GM18517 (cell line): ENCODE measurements around the gene FOXP2.

ENCODE experiments used
- ATAC-seq: cut with Tn5 transposase; IDR thresholded peaks from one replicate; pipeline ENCODE4 v1.9.1; 2021; ENCODE audit warnings: mild to moderate bottlenecking, moderate library complexity; ENCODE audit not compliant: unreplicated experiment

FOXP2 gene

DNA sequence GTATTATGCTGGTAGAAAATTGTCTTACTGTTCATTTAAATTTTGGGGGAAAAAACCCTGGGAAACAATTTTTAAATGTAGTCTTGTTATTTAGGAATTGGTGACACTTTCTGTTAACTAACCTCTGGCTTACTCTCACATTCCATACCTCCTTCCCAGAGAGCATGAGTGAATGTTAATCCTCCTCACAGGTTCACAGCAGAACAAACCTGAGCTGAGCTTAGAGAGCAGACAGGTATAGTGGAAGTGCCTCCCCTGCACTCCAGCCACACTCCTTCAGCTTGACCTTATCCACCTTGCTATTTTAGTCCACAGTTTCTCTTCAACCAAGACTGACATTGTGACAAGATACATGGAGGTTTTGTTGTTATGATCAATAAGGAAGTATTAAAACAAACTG lies 235.9 kb downstream of the FOXP2 start:
- no peak for ATAC-seq

GRCh38 chr7:114652041-114652440 lies 237.4 kb downstream of the FOXP2 start:
- no peak for ATAC-seq

GRCh38 chr7:114653364-114654088 lies 238.9 kb downstream of the FOXP2 start:
- no peak for ATAC-seq

DNA sequence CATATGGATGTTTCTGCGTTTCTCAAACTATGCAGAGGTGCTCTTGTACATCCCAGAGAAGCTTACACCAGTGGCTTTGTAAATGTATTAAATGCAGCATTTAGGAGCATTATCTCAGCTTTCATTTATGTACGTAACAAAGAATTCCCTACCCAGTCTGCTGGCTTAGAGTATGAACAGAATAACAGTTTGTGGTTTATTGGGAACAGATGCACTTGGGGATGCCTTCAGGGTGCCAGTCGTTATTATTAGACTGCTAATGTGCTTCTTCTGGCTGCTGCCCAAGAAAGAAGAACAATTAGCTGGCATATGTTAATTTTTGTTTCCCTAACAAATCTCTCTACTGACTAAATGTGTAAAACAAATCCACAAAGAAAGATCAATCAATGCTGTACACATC lies 241.9 kb downstream of the FOXP2 start:
- ATAC-seq = no peak

GRCh38 chr7:114657279-114657678 lies 242.7 kb downstream of the FOXP2 start:
- no peak for ATAC-seq

DNA sequence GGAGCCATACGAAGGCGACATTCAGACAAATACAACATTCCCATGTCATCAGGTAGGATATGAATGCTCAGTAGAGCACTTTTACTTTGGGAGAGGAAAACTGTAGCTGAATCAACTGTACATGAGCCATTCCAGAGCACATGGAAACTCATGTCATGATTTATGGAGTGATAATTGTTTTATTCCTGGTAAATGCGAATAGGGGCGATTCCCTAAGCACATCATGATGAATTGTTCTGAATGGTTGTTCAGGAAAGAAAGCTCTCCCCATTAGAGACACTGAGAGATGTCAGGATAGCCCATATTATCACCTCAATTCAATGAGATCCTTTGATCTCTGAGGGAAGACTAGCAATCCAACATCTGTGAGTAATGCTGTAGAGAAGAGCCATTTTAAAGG lies 243.6 kb downstream of the FOXP2 start:
- no peak for ATAC-seq

DNA sequence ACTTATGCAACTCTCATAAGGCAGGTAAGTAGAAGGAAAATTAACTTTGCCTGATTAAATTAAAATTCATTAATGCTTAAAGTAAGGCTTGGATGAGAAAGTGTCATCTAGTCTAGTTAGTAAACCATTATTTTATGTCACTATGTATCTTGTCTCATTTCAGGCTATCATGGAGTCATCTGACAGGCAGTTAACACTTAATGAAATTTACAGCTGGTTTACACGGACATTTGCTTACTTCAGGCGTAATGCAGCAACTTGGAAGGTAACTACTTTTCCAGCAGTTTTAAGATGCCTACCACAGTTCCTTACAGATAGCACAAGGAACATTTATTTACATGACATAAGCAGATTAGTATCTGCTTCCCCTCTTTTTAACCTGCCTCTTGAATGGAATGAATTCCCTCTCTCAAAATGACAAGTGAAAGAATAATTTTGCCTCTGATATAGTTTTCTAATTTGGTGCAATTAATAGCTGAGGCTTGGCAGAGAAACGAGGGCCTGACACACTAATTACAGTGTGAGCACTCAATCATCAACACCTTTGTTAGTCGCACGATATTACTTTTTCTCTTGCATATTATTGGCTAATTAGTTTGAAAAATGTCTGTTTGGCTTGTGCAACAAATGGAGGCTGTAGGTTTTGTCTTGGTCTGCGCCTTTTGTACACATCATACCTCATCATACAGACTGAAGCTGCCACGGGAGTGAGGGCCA lies 245.0 kb downstream of the FOXP2 start:
- ATAC-seq = no peak

DNA sequence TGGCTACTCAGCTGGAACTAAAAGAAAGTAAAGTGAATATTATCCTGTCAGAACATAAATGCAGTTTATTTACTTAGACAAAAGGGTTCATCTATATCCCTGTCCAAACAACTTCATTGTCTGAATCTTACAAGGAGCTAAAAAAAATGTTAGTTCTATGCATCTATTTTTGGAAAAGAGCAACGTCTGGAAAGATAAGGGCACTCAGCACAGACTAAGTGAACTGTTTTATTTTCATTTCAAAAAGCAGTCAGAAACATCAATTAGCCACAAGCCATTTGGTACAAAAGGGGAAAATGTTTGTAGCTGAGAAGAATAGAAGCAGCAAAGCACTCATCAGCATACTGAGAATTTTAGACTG lies 245.5 kb downstream of the FOXP2 start:
- no peak for ATAC-seq

DNA sequence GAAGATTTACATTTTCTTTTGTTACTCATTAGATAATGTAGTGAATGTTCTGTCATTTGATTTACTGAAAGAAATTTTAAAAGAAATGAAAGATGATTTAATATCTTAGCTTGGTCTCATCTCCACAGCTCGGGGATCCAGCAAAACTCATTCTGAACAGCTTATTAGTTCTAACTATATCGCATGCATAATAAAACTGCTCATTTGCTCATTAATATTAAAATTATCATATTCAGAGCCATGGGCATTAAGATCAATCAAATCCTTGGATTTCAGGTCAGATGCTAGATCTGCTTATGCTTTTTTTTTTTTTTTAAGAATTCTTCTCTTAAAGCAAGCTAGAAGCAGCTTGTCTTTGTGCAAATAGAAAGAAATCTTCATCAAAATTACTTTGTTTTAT lies 246.1 kb downstream of the FOXP2 start:
- ATAC-seq = no peak

DNA sequence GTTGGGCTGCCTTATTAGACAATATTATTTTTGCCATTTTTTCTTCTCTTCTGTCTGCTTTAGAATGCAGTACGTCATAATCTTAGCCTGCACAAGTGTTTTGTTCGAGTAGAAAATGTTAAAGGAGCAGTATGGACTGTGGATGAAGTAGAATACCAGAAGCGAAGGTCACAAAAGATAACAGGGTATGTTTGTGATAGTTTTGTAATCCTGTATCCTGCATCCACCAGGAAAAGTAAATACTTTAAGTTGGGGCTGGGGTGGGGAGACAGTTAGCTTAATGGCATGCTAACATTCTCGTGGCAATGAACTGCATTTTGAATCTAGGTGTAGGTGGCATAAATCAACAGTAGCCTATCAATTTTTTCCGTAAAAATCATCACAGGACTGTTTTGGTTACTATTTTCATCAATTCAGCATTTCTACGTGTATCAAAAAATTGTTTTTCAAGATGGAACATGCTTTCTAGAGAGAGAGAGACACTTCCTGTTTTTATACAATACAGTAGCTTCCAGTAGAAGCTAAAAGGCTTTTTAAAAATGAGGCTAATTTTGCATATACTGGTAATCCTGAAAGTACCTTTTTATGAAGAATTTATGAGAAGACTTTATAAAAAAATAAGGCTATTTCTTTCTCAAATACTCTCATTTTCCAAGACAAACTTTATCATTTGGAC lies 247.5 kb downstream of the FOXP2 start:
- ATAC-seq = no peak

DNA sequence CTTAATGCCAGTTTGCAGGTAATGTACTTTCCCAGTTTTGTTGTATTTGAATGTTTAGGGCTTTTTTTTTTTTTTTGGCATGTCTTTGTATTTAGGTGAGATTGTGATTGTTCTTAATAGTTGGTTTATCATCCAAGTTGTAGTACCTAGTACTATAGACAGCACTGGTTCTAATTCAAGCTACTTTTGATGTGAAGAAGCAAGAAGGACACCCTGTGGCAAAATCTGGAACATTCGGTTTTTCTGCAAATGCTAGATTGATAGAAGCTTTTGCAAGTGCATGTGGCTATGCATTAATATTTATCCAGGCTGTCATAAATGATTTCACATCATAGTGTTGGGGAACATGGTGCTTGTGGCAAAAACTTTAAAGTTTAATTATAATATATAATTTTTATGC lies 248.9 kb downstream of the FOXP2 start:
- no peak for ATAC-seq

- ATAC-seq = no peak
Measured at GRCh38 chr7:114670676-114671075, 256.1 kb downstream of the FOXP2 start.

DNA sequence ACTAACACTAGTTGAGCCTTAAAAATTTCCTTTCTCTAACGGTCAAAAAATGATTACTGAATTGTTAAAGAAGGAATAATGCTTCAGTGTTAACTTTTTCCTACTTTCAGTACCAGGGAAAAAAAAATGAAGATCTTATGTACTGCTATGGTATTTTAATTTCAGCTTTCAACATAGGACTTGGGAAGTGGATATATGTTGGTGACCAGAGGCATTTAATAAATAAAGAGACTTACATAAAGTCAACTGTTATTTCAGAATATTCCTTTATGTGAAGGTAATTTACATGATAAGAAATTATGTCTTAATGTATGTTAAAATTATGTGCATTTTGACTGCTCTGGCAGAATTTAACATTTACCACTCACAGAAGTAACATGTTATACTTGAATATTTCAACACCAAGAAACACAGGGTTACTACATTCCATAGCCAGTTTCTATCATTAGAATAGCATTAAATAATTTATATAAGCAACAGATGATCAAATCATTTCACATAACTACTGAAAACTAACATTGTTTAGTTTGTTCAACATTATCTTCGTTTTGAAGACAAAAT lies 257.0 kb downstream of the FOXP2 start:
- no peak for ATAC-seq

- no peak for ATAC-seq
Measured at GRCh38 chr7:114678116-114678515, 263.5 kb downstream of the FOXP2 start.

GRCh38 chr7:114687238-114687637 lies 272.6 kb downstream of the FOXP2 start:
- no peak for ATAC-seq

DNA sequence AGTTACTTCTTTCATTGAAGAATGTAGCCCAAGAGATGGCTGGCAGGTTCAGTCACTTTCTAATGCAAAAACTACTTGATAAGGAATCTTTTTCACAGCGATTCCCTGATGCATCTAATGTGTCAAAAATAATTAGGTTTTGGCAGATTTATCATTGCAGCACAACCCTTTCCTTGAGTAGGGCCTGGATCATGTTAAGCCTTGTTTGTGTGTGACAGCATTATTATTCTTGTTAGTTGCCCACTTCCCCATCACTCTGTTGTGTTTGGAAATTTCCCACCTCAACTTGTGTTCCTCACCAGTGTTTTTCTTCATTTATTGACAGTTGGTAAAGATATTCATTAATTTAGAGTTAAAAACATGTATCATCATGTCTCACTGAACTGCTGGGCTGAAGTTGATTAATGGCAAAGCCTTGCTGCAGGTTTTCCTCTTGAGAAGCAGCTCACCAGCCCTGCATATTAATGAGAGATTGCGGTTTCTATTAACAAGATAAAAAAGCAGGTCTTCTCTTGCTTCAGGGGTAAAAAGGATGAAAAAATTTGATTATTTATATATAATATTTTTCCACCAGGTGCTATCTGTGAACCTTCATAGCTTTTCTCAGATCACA lies 273.9 kb downstream of the FOXP2 start:
- no peak for ATAC-seq

GRCh38 chr7:114689406-114689805 lies 274.8 kb downstream of the FOXP2 start:
- no peak for ATAC-seq

DNA sequence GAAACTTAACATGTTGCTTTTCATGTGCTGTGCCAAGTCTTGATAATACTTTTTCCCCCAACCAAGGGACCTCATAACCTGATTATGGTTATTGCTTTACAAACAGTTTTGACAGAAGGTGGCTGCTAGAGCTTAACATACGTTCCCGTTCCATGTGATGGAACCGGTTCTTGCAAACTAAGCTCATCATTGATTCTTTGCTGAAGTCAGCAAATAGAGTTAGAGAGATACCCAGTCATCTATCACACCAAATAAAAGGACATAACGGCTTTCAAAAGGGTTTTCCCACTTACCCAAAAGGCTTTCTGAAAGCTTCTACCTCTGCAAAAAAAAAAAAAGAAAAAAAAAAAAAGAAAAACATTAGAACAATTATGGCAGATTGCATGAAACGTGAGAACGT lies 277.0 kb downstream of the FOXP2 start:
- no peak for ATAC-seq

DNA sequence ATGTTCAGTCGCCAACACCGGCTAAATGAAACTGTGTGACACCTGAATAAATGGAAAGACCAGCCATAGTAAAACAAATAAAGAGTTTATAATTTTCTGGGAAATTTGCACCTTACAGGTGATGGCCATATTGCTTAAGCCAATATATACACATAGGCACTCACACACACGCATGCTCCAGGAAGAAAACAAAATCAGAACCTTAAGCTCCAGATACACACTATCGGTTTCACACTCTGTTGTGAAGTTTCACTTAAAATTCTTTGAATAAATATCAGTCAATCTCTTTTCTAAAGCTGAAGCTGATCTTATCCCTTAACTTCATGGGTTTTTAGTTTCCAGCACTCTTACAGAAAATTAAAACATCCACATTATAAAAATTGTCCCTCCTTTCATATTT lies 280.6 kb downstream of the FOXP2 start:
- no peak for ATAC-seq

DNA sequence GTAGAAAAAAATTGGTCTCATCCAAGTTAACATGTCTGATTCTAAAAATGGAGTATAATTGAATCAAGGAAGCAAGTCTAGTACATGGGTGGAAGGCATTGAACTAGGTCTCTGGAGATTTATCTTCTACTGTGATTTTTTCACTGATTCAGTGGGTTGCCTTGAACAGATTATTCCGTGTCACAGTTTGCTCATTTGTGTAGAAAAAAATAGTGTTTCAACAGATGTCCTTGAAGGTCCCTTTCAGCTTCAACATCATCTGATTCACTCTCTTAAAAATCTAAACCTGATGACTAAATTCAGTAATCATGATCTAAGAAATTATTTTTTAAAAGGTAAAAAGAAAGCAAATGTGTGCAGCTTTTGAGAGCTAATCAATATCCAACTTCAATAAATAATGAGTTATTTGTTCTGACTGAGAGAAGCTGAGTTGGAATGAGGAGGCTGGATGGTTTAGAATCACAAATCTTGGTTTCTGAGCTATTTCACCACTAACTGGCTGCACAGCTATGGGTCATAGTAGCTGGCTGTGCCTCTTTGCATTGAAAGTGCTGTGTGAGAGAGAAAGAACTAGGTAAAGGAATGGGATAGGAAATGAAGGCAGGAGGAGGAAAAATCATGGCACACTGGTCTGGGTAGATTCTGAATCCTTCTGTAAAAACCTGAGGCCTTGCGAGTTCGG lies 285.8 kb downstream of the FOXP2 start:
- no peak for ATAC-seq

GRCh38 chr7:114703677-114704076 lies 289.1 kb downstream of the FOXP2 start:
- no peak for ATAC-seq
